ENCODE measurements around the gene GPR151.

GRCh38 chr5:146507428-146507827 lies 8.6 kb downstream of the GPR151 start:
- TF ChIP-seq CTCF (IDR thresholded peaks at IDR 0.05 in 8 of 11, conservative IDR thresholded peaks at IDR 0.05 in 3 of 11) (no peak), POLR2A (IDR thresholded peaks at IDR 0.05) (no peak)

Data from spleen (tissue), 7 donors.